GM10248 (cell line): ENCODE measurements around the gene SDK1.

Experiments
- CTCF ChIA-PET: fragments of 300-600 bp; sonication (Branson Sonifier 250); formaldehyde crosslinking; extraction: SDS; loops from one replicate; lab custom pipeline; 2021; ENCODE audit warnings: antibody characterized with exemption; lab: Yijun Ruan, JAX
- POLR2A ChIA-PET: fragments of 350-650 bp; sonication (Branson Sonifier 250); formaldehyde crosslinking; extraction: SDS; loops from one replicate; lab custom pipeline; 2020; ENCODE audit warnings: antibody characterized with exemption; lab: Yijun Ruan, JAX
- DNase-seq: peaks from one replicate; pipeline ENCODE4 v3.0.0; 2012; ENCODE audit errors: extremely low spot score
- CTCF ChIP-seq: IDR thresholded peaks from 2 replicates; pipeline ENCODE4 v1.5.1; 2012; ENCODE audit warnings: mild to moderate bottlenecking, low read depth; ENCODE audit errors: extremely low read depth, missing control alignments, control extremely low read depth

The SDK1 gene

GRCh38 chr7:3673524-3673923, 372.5 kb downstream of the SDK1 start:
- TF ChIP-seq CTCF = no peak
- POLR2A ChIA-PET = no interaction called here
- DNase-seq = no peak
- CTCF ChIA-PET = interaction anchor here (1.2 kb wide), 1 partner anchor 14 kb away, joined by 3 read pairs; no protein-coding TSS in a partner anchor

DNA sequence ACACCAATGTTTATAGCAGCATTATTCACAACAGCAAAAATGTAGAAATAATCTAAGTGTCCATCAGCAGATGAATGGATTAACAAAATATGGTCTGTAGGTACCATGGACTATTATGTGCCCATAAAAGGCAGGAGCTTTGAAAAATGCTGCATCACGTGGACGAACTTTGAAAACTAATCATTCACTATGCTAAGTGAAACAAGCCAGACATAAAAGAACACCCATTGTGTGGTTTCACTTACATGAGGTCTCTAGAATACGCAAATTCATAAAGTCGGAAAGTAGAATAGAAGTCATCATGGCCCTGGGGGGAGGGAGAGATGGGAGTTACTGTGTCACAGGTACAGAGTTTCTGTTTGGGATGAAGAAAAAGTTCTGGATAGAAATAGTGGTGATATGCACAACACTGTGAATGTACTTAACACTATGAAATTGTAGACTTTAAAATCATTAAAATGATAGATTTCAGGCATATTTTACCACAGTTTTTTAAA, 377.3 kb downstream of the SDK1 start:
- DNase-seq = no peak
- ChIA-PET POLR2A (no interaction called here), CTCF (no interaction called here)
- no peak for TF ChIP-seq CTCF

- no peak for DNase-seq
- POLR2A ChIA-PET = no interaction called here
- no peak for TF ChIP-seq CTCF
- CTCF ChIA-PET = no interaction called here
Measured at GRCh38 chr7:3682028-3682710, 381.1 kb downstream of the SDK1 start.

DNA sequence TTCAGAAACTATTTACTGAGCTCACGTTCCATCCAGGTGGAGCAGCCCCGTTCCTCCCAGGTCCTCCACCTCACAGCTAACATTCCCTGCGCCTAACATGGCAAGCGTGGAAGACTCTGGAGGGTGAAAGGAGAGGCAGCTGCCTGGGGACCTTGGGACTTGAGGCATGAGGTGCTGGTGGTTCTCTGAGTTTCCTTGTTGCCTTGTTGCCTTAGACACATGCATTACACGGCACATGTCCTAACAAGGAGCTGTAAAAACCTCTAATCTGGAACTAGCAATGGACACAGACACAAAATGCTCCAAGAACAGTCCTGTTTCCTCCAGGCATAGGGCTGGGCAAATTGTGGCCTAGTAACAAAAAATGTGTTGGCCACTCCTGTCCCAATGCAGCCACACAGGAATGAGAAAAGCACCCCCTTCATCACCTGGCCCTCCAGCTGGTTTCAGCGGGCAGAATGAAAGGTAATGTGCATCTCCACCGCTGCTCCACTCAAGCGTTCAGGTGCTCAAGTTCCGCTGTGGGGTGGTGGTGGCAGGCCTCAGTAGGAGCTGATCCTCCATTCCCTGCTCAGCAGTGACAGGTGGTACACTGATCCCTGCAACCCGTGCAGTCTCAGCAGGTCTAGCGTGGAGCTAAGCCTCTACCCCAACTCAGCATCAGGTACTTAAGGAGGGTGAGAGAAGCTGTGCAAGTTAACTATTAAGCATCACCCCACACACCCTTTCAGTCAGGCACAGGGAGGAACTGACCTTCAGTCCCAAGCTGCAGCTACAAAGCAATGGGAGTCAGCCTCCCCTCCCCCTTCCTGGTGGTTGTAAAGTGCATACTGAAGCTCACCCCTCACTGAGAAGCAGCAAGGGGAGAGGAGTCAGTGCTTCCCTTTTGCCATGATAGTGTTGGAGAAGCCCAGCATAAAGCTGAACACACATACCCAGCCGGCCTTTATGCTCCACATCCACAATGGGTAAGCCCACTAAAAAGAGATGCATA, 382.8 kb downstream of the SDK1 start:
- DNase-seq = no peak
- ChIA-PET CTCF (no interaction called here), POLR2A (no interaction called here)
- no peak for TF ChIP-seq CTCF

GRCh38 chr7:3688071-3688470, 387.0 kb downstream of the SDK1 start:
- CTCF ChIA-PET = interaction anchor here (1.2 to 1.3 kb wide), 2 partner anchors 9 to 15 kb away, joined by 3 read pairs; no protein-coding TSS in a partner anchor
- no peak for TF ChIP-seq CTCF
- DNase-seq = no peak
- POLR2A ChIA-PET = no interaction called here

- POLR2A ChIA-PET = no interaction called here
Measured at GRCh38 chr7:3688842-3689241, 387.8 kb downstream of the SDK1 start.

More at GRCh38 chr7:3688842-3689241, 387.8 kb downstream of the SDK1 start:
- no peak for DNase-seq
- no peak for TF ChIP-seq CTCF
- CTCF ChIA-PET = no interaction called here
